HCT116 (cell line): ENCODE data around the gene HPS5. TPM values are rescaled to one million over a fixed set of nuclear protein-coding genes. Genes with fewer than 3 reads are reported as not detected.

Source experiments
- ATAC-seq: fragments of 200-7000 bp; cut with Tn5 transposase; 2 replicates; pipeline ENCODE4 v1.9.1; 2020; ENCODE audit warnings: mild to moderate bottlenecking, moderate library complexity
- BruUV-seq: library from RNA; stranded (reverse); fragments of 400-500 nt; replicated peaks from 2 replicates; lab custom pipeline; 2021; lab: Mats Ljungman, UMichigan
- CTCF ChIA-PET: fragments of 300-600 bp; sonication (Branson Sonifier 250); formaldehyde crosslinking; loops from one replicate; lab custom pipeline; 2021; ENCODE audit warnings: antibody characterized with exemption; lab: Charles Lee
- POLR2A ChIA-PET: fragments of 300-600, 350-600 bp; sonication (Branson Sonifier 250); formaldehyde crosslinking; loops from one replicate; lab custom pipeline; 2021; ENCODE audit warnings: antibody characterized with exemption; lab: Charles Lee
- RAD21 ChIA-PET, 2 experiments: fragments of 300-600 bp; sonication (Branson Sonifier 250); formaldehyde crosslinking; loops; one replicate each; lab custom pipeline; 2023; ENCODE audit warnings: low total read pairs in 2 of 2; ENCODE audit not compliant: uncharacterized antibody in 2 of 2, unreplicated experiment in 2 of 2, low non-redundant PET in 1 of 2; lab: Charles Lee
- DNase-seq: peaks from one replicate; pipeline ENCODE4 v3.0.0-alpha.2; 2010; ENCODE audit warnings: low read depth, low spot score
- H2AFZ ChIP-seq: fragments of 200-600 bp; shearing (Covaris generic), sonication (generic); 2 replicates; pipeline ENCODE4 v1.6.1; 2017; ENCODE audit warnings: low read depth, mixed run types, mixed read lengths, antibody characterized with exemption, low read length; ENCODE audit not compliant: poor library complexity, severe bottlenecking
- H3K27ac ChIP-seq: 2 replicates; pipeline ENCODE4 v1.5.1; 2012; ENCODE audit warnings: low read depth, low read length
- H3K27me3 ChIP-seq: fragments of 200-600 bp; sonication (generic); 2 replicates; pipeline ENCODE4 v1.6.1; 2016; ENCODE audit warnings: mixed run types, low read length, mixed read lengths; ENCODE audit not compliant: insufficient read depth
- H3K36me3 ChIP-seq, 2 experiments: fragments of 200-500 bp in 1 of 2; fragments of 200-600 bp in 1 of 2; sonication (Bioruptor generic) in 1 of 2; sonication (generic) in 1 of 2; 2 replicates each; pipeline versions ENCODE4 v1.5.1 to v1.6.1; 2014 to 2016; ENCODE audit warnings: low read length in 2 of 2, inconsistent platforms in 1 of 2, mixed read lengths in 1 of 2, mixed run types in 1 of 2; ENCODE audit not compliant: insufficient read depth in 2 of 2, control insufficient read depth in 1 of 2
- H3K4me1 ChIP-seq, 2 experiments: fragments of 200-600 bp in 1 of 2; sonication (generic) in 1 of 2; 2 replicates each; pipeline versions ENCODE4 v1.5.1 to v1.6.1; 2012 to 2017; ENCODE audit warnings: low read length in 2 of 2, inconsistent platforms in 1 of 2, mild to moderate bottlenecking in 1 of 2, mixed read lengths in 1 of 2, mixed run types in 1 of 2, moderate library complexity in 1 of 2; ENCODE audit not compliant: insufficient read depth in 2 of 2, control insufficient read depth in 1 of 2
- H3K4me2 ChIP-seq: fragments of 200-600 bp; sonication (generic); 2 replicates; pipeline ENCODE4 v1.6.1; 2017; ENCODE audit warnings: mixed run types, low read length, mixed read lengths
- H3K4me3 ChIP-seq, 2 experiments: fragments of 200-600 bp in 1 of 2; sonication (generic) in 1 of 2; replicated peaks in 1 of 2; 2 replicates each; pipeline ENCODE4 v1.5.1; 2011 to 2016; ENCODE audit warnings: low read length in 2 of 2, control low read depth in 1 of 2, low read depth in 1 of 2, mild to moderate bottlenecking in 1 of 2, mixed read lengths in 1 of 2, mixed run types in 1 of 2
- H3K79me2 ChIP-seq: fragments of 200-600 bp; sonication (generic); 2 replicates; pipeline ENCODE4 v1.6.1; 2017; ENCODE audit warnings: mild to moderate bottlenecking, mixed run types, low read length, moderate library complexity, mixed read lengths; ENCODE audit not compliant: insufficient read depth
- H3K9ac ChIP-seq: fragments of 200-600 bp; sonication (generic); 2 replicates; pipeline ENCODE4 v1.6.1; 2016; ENCODE audit warnings: low read length, mixed read lengths
- H3K9me2 ChIP-seq: fragments of 200-600 bp; sonication (generic), shearing (Covaris generic); 2 replicates; pipeline ENCODE4 v1.6.1; 2017; ENCODE audit warnings: mixed run types, mild to moderate bottlenecking, moderate library complexity; ENCODE audit not compliant: insufficient read depth
- H3K9me3 ChIP-seq, 2 experiments: fragments of 200-500 bp in 1 of 2; fragments of 200-600 bp in 1 of 2; sonication (Bioruptor generic) in 1 of 2; sonication (generic) in 1 of 2; 2 replicates each; pipeline ENCODE4 v1.6.1; 2014 to 2017; ENCODE audit warnings: low read length in 2 of 2, mixed read lengths in 2 of 2, inconsistent platforms in 1 of 2, low read depth in 1 of 2, mild to moderate bottlenecking in 1 of 2, mixed run types in 1 of 2, moderate library complexity in 1 of 2; ENCODE audit not compliant: control insufficient read depth in 1 of 2, insufficient read depth in 1 of 2
- H4K20me1 ChIP-seq: fragments of 200-600 bp; sonication (generic), shearing (Covaris generic); 2 replicates; pipeline ENCODE4 v1.6.1; 2017; ENCODE audit warnings: mixed run types, mild to moderate bottlenecking, moderate library complexity; ENCODE audit not compliant: insufficient read depth
- CBX3 ChIP-seq: IDR thresholded peaks from 2 replicates; pipeline ENCODE4 v1.6.1; 2012; ENCODE audit warnings: low read depth
- CEBPB ChIP-seq: IDR thresholded peaks from 2 replicates; pipeline ENCODE4 v1.6.1; 2012; ENCODE audit warnings: low read depth
- EGR1 ChIP-seq: IDR thresholded peaks from 2 replicates; pipeline ENCODE4 v1.6.1; 2012; ENCODE audit warnings: low read depth
- ELF1 ChIP-seq: IDR thresholded peaks from 2 replicates; pipeline ENCODE4 v1.6.1; 2012; ENCODE audit warnings: low read depth, borderline replicate concordance
- EZH2phosphoT487 ChIP-seq: fragments of 200-600 bp; IDR thresholded peaks from 2 replicates; pipeline ENCODE4 v1.6.1; 2018; ENCODE audit warnings: antibody characterized with exemption, borderline replicate concordance
- FOSL1 ChIP-seq: IDR thresholded peaks from 2 replicates; pipeline ENCODE4 v1.6.1; 2012; ENCODE audit warnings: low read depth
- JUND ChIP-seq: IDR thresholded peaks from 2 replicates; pipeline ENCODE4 v1.6.1; 2012
- POLR2A ChIP-seq: IDR thresholded peaks from 2 replicates; pipeline ENCODE4 v1.7.0; 2011; ENCODE audit warnings: borderline replicate concordance; ENCODE audit not compliant: insufficient read depth, insufficient read length; ENCODE audit errors: extremely low read depth
- POLR2AphosphoS5 ChIP-seq: IDR thresholded peaks from 2 replicates; pipeline ENCODE4 v1.6.1; 2011; ENCODE audit warnings: mild to moderate bottlenecking, low read depth, low read length, moderate library complexity
- RAD21 ChIP-seq: IDR thresholded peaks from 2 replicates; pipeline ENCODE4 v1.6.1; 2012; ENCODE audit warnings: low read depth, mild to moderate bottlenecking
- SRF ChIP-seq: IDR thresholded peaks from 2 replicates; pipeline ENCODE4 v1.6.1; 2012; ENCODE audit warnings: low read depth
- YY1 ChIP-seq: IDR thresholded peaks from 2 replicates; pipeline ENCODE4 v1.6.1; 2011; ENCODE audit warnings: low read length, low read depth, moderate library complexity, mild to moderate bottlenecking; ENCODE audit not compliant: insufficient replicate concordance; ENCODE audit errors: extremely low read depth
- ZFX ChIP-seq: fragments of 450-650 bp; IDR thresholded peaks from 2 replicates; pipeline ENCODE4 v1.6.1; 2017
- ZNF274 ChIP-seq: fragments of 200-500 bp; sonication (Bioruptor generic); IDR thresholded peaks from 2 replicates; pipeline ENCODE4 v1.6.1; 2014; ENCODE audit warnings: mild to moderate bottlenecking, low read depth, low read length, inconsistent platforms
- intact Hi-C: fragments of 100-400 bp; cut with micrococcal nuclease; formaldehyde crosslinking; loops from 2 replicates; pipeline ENCODE4 v1.10.0; 2022
- total RNA-seq: library from RNA; stranded (reverse); gene quantifications from one replicate; pipeline ENCODE4 v1.2.1, GENCODE V29; 2021; ENCODE audit not compliant: unreplicated experiment
- TF ChIP-seq, protein P1 (sequence below): IDR thresholded peaks from 2 replicates; pipeline ENCODE4 v1.6.1; 2011; ENCODE audit warnings: mild to moderate bottlenecking, low read length, moderate library complexity; ENCODE audit not compliant: insufficient replicate concordance; ENCODE audit errors: extremely low read depth
- TF ChIP-seq, protein P2 (sequence below): IDR thresholded peaks from 2 replicates; pipeline ENCODE4 v1.6.1; 2012

HPS5 gene
- total RNA-seq, 1 experiment from 2014 or later: 19.6 TPM

DNA sequence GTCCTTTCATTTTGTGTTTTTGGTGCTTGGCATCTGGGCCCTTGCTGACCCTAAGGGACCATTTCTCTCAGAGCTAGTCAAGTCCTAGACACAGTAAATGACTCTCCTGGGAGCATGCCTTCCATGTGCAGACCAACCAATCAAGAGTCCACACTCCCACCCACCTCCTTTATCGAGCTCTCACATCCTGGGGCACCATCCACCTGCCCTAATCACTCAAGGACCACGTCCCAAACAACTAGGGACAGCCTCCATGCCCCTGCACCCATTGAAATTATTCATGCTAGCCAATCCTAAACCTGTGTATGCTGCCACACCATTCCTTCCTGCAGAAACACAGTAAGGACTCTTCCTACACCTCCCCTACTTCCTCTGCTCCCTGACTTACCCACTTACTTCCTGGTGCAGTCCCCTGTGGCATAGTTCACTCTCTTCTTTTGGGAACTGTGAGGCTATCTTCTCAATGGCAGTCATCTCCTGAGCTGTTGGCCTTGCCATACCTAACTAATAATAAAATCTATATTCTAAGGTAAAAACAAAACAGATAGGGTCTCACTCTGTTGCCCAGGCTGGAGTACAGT is 67.1 kb downstream of the HPS5 start:
- intact Hi-C loops: no loop called here
- CTCF ChIA-PET: no interaction called here
- RAD21 ChIA-PET: no interaction called here
- no TSS peak for BruUV-seq
- H2AFZ ChIP-seq: no peak overlapping the region
- no peaks in the 10 kb centered on the region for H4K20me1 ChIP-seq
- no peaks in the 10 kb centered on the region for H3K9me2 ChIP-seq
- H3K36me3 ChIP-seq: no peaks in the 10 kb centered on the region
- POLR2A ChIA-PET: no interaction called here
- no peak overlapping the region for H3K4me3 ChIP-seq
- no peak for DNase-seq
- no peaks in the 10 kb centered on the region for H3K4me1 ChIP-seq
- no peaks in the 10 kb centered on the region for H3K9me3 ChIP-seq
- TF ChIP-seq YY1: no peak
- TF ChIP-seq, protein P1, sequence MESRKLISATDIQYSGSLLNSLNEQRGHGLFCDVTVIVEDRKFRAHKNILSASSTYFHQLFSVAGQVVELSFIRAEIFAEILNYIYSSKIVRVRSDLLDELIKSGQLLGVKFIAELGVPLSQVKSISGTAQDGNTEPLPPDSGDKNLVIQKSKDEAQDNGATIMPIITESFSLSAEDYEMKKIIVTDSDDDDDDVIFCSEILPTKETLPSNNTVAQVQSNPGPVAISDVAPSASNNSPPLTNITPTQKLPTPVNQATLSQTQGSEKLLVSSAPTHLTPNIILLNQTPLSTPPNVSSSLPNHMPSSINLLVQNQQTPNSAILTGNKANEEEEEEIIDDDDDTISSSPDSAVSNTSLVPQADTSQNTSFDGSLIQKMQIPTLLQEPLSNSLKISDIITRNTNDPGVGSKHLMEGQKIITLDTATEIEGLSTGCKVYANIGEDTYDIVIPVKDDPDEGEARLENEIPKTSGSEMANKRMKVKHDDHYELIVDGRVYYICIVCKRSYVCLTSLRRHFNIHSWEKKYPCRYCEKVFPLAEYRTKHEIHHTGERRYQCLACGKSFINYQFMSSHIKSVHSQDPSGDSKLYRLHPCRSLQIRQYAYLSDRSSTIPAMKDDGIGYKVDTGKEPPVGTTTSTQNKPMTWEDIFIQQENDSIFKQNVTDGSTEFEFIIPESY: no peak
- no peak for TF ChIP-seq POLR2A
- no peak for TF ChIP-seq SRF
- no peak for TF ChIP-seq JUND
- no peak overlapping the region for H3K4me2 ChIP-seq
- no peaks in the 10 kb centered on the region for H3K79me2 ChIP-seq
- H3K27me3 ChIP-seq: no peaks in the 10 kb centered on the region
- ATAC-seq: no peak
- no peak overlapping the region for H3K27ac ChIP-seq
- no peak overlapping the region for H3K9ac ChIP-seq

DNA sequence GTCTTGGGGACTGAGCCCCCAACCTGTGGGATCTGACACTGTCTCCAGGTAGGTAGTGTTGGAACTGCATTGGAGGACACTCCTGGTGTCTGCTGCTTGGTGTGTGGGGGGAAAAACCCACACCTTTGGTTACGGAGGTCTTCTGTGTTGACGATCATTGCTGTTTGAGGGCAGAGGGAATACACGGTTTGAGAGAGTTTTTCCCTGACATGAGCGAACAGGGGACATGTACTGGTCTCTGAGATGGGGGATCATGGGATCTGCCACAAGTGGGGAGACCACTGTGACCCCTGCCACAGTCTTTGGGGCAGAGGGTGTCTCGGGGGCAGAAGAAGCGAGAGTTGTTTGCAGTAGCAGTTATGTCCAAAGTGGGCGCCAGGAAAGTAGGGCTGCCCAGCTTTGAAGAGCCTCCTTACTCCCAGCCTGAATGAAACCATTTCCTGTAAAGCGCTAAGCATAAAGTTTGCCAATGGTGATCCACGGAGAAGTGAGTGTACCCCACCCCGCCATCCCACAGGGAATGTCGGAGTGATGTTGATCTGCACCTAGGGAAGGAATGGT is 68.1 kb downstream of the HPS5 start:
- no peak for ATAC-seq
- POLR2A ChIA-PET: no interaction called here
- H3K27ac ChIP-seq: no peak overlapping the region
- no peak overlapping the region for H2AFZ ChIP-seq
- no peak overlapping the region for H3K4me3 ChIP-seq
- no peaks in the 10 kb centered on the region for H3K9me3 ChIP-seq
- RAD21 ChIA-PET: no interaction called here
- H3K27me3 ChIP-seq: no peaks in the 10 kb centered on the region
- H3K79me2 ChIP-seq: no peaks in the 10 kb centered on the region
- intact Hi-C loops: no loop called here
- H4K20me1 ChIP-seq: no peaks in the 10 kb centered on the region
- no peak overlapping the region for H3K9ac ChIP-seq
- CTCF ChIA-PET: no interaction called here
- no TSS peak for BruUV-seq
- H3K4me2 ChIP-seq: no peak overlapping the region
- no peaks in the 10 kb centered on the region for H3K4me1 ChIP-seq
- DNase-seq: no peak
- H3K36me3 ChIP-seq: no peaks in the 10 kb centered on the region
- H3K9me2 ChIP-seq: no peaks in the 10 kb centered on the region
- TF ChIP-seq RAD21 (no peak), FOSL1 (no peak), ZNF274 (no peak), EGR1 (no peak), POLR2AphosphoS5 (no peak), SRF (no peak), ZFX (no peak), CBX3 (no peak), EZH2phosphoT487 (no peak), ELF1 (no peak), CEBPB (no peak)
- TF ChIP-seq, protein P2, sequence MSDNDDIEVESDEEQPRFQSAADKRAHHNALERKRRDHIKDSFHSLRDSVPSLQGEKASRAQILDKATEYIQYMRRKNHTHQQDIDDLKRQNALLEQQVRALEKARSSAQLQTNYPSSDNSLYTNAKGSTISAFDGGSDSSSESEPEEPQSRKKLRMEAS: no peak
- TF ChIP-seq, protein P1: no peak
